Upper lobe of left lung (tissue), 4 donors: ENCODE measurements around the gene GRIK4.

Source experiments
- POLR2A ChIP-seq, 4 donors: fragments of 450-650 bp; IDR thresholded peaks; one replicate each; pipeline ENCODE4 v1.5.1; 2016 to 2017; ENCODE audit warnings: antibody characterized with exemption in 4 of 4, mild to moderate bottlenecking in 2 of 4
- POLR2AphosphoS5 ChIP-seq, 2 donors: sonication (generic); formaldehyde crosslinking; IDR thresholded peaks; one replicate each; pipeline ENCODE4 v1.5.1; 2017; ENCODE audit warnings: antibody characterized with exemption in 2 of 2
- TF ChIP-seq, protein P1 (sequence below), 6 experiments: fragments of 450-650 bp in 4 of 6; fragments of 200-600 bp in 2 of 6; sonication (generic) in 2 of 6; IDR thresholded peaks; one replicate each; pipeline ENCODE4 v1.5.1; 2016 to 2019; ENCODE audit warnings: antibody characterized with exemption in 6 of 6

DNA sequence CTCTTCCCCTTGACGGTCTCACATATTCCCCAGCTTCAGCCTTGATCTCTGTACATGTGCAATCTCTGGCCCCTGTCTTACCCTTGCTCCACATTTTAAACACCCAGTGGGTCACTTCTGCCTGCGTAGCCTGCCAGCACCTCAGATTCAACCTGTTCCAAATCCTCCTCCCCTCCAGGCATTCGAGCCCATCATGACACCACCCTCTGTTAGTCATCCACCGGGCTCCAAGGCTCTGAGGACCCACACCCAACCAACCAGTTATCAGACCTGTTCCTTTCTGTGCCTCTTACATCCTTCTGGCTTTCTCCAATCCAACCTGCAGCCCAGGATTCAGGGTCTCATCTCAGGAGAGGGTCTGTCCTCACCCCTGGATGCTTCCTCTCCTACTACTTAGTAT lies 392.6 kb downstream of the GRIK4 start:
- TF ChIP-seq POLR2AphosphoS5 (IDR thresholded peaks at IDR 0.05) (no peak), POLR2A (IDR thresholded peaks at IDR 0.05) (no peak)
- TF ChIP-seq, protein P1, sequence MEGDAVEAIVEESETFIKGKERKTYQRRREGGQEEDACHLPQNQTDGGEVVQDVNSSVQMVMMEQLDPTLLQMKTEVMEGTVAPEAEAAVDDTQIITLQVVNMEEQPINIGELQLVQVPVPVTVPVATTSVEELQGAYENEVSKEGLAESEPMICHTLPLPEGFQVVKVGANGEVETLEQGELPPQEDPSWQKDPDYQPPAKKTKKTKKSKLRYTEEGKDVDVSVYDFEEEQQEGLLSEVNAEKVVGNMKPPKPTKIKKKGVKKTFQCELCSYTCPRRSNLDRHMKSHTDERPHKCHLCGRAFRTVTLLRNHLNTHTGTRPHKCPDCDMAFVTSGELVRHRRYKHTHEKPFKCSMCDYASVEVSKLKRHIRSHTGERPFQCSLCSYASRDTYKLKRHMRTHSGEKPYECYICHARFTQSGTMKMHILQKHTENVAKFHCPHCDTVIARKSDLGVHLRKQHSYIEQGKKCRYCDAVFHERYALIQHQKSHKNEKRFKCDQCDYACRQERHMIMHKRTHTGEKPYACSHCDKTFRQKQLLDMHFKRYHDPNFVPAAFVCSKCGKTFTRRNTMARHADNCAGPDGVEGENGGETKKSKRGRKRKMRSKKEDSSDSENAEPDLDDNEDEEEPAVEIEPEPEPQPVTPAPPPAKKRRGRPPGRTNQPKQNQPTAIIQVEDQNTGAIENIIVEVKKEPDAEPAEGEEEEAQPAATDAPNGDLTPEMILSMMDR (IDR thresholded peaks at IDR 0.05), result no peak
